Keratinocyte (primary cell): Measurements from ENCODE around the gene P4HB. TPM values are rescaled to one million over a fixed set of nuclear protein-coding genes. Genes with fewer than 3 reads are reported as not detected.

Experiments
- DNase-seq: peaks from one replicate; pipeline ENCODE4 v3.0.0-alpha.2; 2011; ENCODE audit warnings: low read depth, missing footprints, low spot score
- FAIRE-seq: peaks from 2 replicates; lab custom pipeline; 2011; peaks lifted over from hg19 to GRCh38; lab: Jason Lieb, UNC
- H2AFZ ChIP-seq: 2 replicates; pipeline ENCODE4 v1.6.0; 2012; ENCODE audit warnings: low read length, control low read depth, inconsistent platforms; ENCODE audit not compliant: control insufficient read depth
- H3K27ac ChIP-seq: 2 replicates; pipeline ENCODE4 v1.5.1; 2011; ENCODE audit warnings: low read length; ENCODE audit not compliant: control insufficient read depth, insufficient read depth
- H3K27me3 ChIP-seq: 3 replicates; pipeline ENCODE4 v1.6.0; 2011; ENCODE audit warnings: low read length; ENCODE audit not compliant: control insufficient read depth, insufficient read depth; ENCODE audit errors: extremely low read depth
- H3K36me3 ChIP-seq, 2 experiments: 2 replicates in 1 of 2; 3 replicates in 1 of 2; pipeline ENCODE4 v1.5.1; 2011; ENCODE audit warnings: low read length in 2 of 2, mild to moderate bottlenecking in 1 of 2; ENCODE audit not compliant: control insufficient read depth in 2 of 2, insufficient read depth in 2 of 2; ENCODE audit errors: extremely low read depth in 1 of 2
- H3K4me1 ChIP-seq: 3 replicates; pipeline ENCODE4 v1.5.1; 2011; ENCODE audit warnings: low read length; ENCODE audit not compliant: control insufficient read depth, insufficient read depth; ENCODE audit errors: extremely low read depth
- H3K4me2 ChIP-seq: 3 replicates; pipeline ENCODE4 v1.6.0; 2011; ENCODE audit warnings: low read depth, low read length; ENCODE audit not compliant: control insufficient read depth, insufficient read depth; ENCODE audit errors: extremely low read depth
- H3K4me3 ChIP-seq, 3 experiments: fragments of 200-600 bp in 1 of 3; sonication (generic) in 1 of 3; 2 replicates in 2 of 3; 3 replicates in 1 of 3; pipeline ENCODE4 v1.5.1; 2011 to 2016; ENCODE audit warnings: low read length in 3 of 3, mild to moderate bottlenecking in 3 of 3, control low read depth in 2 of 3, inconsistent platforms in 1 of 3, low read depth in 1 of 3, mixed read lengths in 1 of 3, mixed run types in 1 of 3, moderate library complexity in 1 of 3; ENCODE audit not compliant: control insufficient read depth in 2 of 3, insufficient read depth in 2 of 3; ENCODE audit errors: extremely low read depth in 1 of 3
- H3K79me2 ChIP-seq: 2 replicates; pipeline ENCODE4 v1.6.0; 2012; ENCODE audit warnings: low read length; ENCODE audit not compliant: control insufficient read depth, insufficient read depth
- H3K9ac ChIP-seq: 3 replicates; pipeline ENCODE4 v1.6.0; 2011; ENCODE audit warnings: low read length; ENCODE audit not compliant: control insufficient read depth, insufficient read depth; ENCODE audit errors: extremely low read depth
- H3K9me1 ChIP-seq: 3 replicates; pipeline ENCODE4 v1.6.0; 2011; ENCODE audit warnings: low read length; ENCODE audit not compliant: control insufficient read depth, insufficient read depth; ENCODE audit errors: extremely low read depth
- H3K9me3 ChIP-seq: 2 replicates; pipeline ENCODE4 v1.5.1; 2012; ENCODE audit warnings: low read depth, low read length; ENCODE audit not compliant: control insufficient read depth
- H4K20me1 ChIP-seq: 3 replicates; pipeline ENCODE4 v1.6.0; 2011; ENCODE audit warnings: low read length; ENCODE audit not compliant: control insufficient read depth, insufficient read depth; ENCODE audit errors: extremely low read depth
- EZH2 ChIP-seq: IDR thresholded peaks from one replicate; pipeline ENCODE4 v1.6.1; 2012; ENCODE audit warnings: inconsistent platforms, mild to moderate bottlenecking, low read length, moderate library complexity
- dilution Hi-C: fragments of 300-500 bp; cut with MboI; formaldehyde crosslinking; loops from one replicate; pipeline ENCODE4 v1.7.0; 2020; ENCODE audit warnings: low sequenced_read_pairs; ENCODE audit not compliant: extremely low pct_ligation_motif_present
- polyA plus RNA-seq, 5 experiments: library from polyadenylated mRNA; depleted of rRNA in 3 of 5; stranded (reverse) in 3 of 5; stranded (forward) in 1 of 5; unstranded in 1 of 5; fragments of >200 nt; gene quantifications; 1 replicate in 1 of 5; 2 replicates in 3 of 5; 3 replicates in 1 of 5; pipeline versions ENCODE4 v1.2.1 to v1.2.3, GENCODE V29; 2011 to 2012; ENCODE audit warnings: missing spikeins in 2 of 5, low read depth in 1 of 5, low replicate concordance in 1 of 5
- TF ChIP-seq, protein P1 (sequence below), 3 experiments: IDR thresholded peaks in 1 of 3; conservative IDR thresholded peaks in 1 of 3; optimal IDR thresholded peaks in 1 of 3; 2 replicates in 2 of 3; 3 replicates in 1 of 3; pipeline versions ENCODE3 to v1.5.1; 2011; ENCODE audit warnings: low read length in 3 of 3, mild to moderate bottlenecking in 3 of 3, moderate library complexity in 2 of 3, control low read depth in 1 of 3, inconsistent platforms in 1 of 3; ENCODE audit not compliant: insufficient read depth in 2 of 3; ENCODE audit errors: extremely low read depth in 1 of 3

P4HB gene
- polyA plus RNA-seq, 1 donor (not counting 4 experiments of a cell fraction or from before 2014, with no cell fraction given) = 149 TPM

DNA sequence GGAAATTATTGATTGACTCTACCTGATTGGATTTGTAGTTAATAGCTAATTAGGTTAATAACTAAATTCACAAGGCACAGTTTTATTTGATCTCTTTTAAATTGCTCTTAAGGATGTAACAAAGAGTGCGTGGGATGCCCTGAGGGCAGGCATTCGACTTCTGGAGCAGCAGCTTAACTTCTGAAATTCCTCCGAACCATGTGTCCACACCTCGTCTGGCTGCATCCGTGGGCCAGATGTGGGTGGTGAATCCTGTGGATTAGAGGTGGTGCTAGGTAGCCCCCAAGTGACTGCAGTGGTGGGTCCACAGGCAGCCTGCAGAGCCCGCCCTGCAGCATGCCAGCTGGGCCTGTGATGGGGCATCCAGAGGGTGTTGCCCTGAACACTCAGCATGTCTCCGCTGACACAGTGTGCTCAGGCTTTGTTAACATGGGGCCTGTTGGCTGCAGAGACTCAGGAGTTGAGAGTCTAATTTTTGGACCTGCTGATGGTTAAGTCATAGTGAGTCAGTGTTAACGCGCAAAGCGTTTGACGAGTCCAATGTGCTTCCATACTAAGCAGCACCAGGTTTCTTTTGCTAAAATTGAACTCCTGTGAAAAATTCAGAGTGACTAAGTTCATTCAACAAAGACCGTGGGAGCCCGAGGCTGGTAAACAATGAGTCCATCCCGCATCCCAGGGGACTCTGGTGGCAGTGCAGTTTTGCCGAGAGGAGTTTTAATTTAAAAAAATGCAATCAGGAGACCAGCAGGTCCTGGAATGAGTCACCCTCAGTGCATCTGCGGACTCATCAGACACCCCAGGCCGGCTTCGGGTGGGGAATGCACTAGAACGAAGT is 37.9 kb upstream of the P4HB start:
- H3K4me1 ChIP-seq = peaks cover 35% of the 10 kb centered on the region
- H3K79me2 ChIP-seq = peaks cover 6% of the 10 kb centered on the region
- peak overlapping the region in 1 of 3 experiments; percentile 7 for H3K4me3 ChIP-seq
- H4K20me1 ChIP-seq = peaks cover 14% of the 10 kb centered on the region
- FAIRE-seq (no peak), DNase-seq (peak; percentile 89)
- peaks cover 15 to 32% of the 10 kb centered on the region in 2 experiments for H3K36me3 ChIP-seq
- dilution Hi-C loops = no loop called here
- peak overlapping the region; percentile 36 for H3K9ac ChIP-seq
- H2AFZ ChIP-seq = no peak overlapping the region
- no peak for TF ChIP-seq EZH2
- TF ChIP-seq, protein P1, sequence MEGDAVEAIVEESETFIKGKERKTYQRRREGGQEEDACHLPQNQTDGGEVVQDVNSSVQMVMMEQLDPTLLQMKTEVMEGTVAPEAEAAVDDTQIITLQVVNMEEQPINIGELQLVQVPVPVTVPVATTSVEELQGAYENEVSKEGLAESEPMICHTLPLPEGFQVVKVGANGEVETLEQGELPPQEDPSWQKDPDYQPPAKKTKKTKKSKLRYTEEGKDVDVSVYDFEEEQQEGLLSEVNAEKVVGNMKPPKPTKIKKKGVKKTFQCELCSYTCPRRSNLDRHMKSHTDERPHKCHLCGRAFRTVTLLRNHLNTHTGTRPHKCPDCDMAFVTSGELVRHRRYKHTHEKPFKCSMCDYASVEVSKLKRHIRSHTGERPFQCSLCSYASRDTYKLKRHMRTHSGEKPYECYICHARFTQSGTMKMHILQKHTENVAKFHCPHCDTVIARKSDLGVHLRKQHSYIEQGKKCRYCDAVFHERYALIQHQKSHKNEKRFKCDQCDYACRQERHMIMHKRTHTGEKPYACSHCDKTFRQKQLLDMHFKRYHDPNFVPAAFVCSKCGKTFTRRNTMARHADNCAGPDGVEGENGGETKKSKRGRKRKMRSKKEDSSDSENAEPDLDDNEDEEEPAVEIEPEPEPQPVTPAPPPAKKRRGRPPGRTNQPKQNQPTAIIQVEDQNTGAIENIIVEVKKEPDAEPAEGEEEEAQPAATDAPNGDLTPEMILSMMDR (optimal IDR thresholded peaks at IDR 0.05 in 1 of 3, IDR thresholded peaks at IDR 0.05 in 1 of 3, conservative IDR thresholded peaks at IDR 0.05 in 1 of 3; ENCODE audit: extremely low read depth in 1 of 3, insufficient read depth in 2 of 3, low read length in 3 of 3) = no peak
- peak overlapping the region; percentile 65 for H3K27ac ChIP-seq
- H3K27me3 ChIP-seq = no peaks in the 10 kb centered on the region
- H3K9me1 ChIP-seq = no peaks in the 10 kb centered on the region
- peak overlapping the region; percentile 31 for H3K4me2 ChIP-seq
- no peaks in the 10 kb centered on the region for H3K9me3 ChIP-seq

DNA sequence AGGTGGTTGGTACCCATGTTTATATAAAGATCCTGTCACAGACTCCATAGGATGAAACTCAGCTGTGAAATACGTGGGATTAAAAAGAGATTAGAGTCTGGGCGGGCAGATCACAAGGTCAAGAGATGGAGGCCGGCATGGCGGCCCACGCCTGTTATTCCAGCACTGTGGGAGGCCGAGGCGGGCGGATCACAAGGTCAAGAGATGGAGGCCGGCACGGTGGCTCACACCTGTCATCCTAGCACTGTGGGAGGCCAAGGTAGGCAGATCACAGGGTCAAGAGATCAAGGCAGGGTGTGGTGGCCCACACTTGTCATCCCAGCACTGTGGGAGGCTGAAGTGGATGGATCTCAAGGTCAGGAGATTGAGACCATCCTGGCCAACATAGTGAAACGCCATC is 35.1 kb upstream of the P4HB start:
- no peak for DNase-seq
- H3K79me2 ChIP-seq = peaks cover 21% of the 10 kb centered on the region
- H3K27me3 ChIP-seq = no peaks in the 10 kb centered on the region
- peaks cover 31% of the 10 kb centered on the region for H3K4me1 ChIP-seq
- H3K27ac ChIP-seq = no peak overlapping the region
- no peaks in the 10 kb centered on the region for H3K9me3 ChIP-seq
- dilution Hi-C loops = no loop called here
- H3K4me3 ChIP-seq = no peak overlapping the region
- H3K36me3 ChIP-seq = peaks cover 15 to 29% of the 10 kb centered on the region in 2 experiments
- H3K4me2 ChIP-seq = no peak overlapping the region
- no peaks in the 10 kb centered on the region for H3K9me1 ChIP-seq
- FAIRE-seq = no peak
- no peak overlapping the region for H3K9ac ChIP-seq
- no peak for TF ChIP-seq EZH2
- H2AFZ ChIP-seq = no peak overlapping the region
- H4K20me1 ChIP-seq = peaks cover 8% of the 10 kb centered on the region
